Measurements from ENCODE around the gene DCXR. TPM values are rescaled to one million over a fixed set of nuclear protein-coding genes. Genes with fewer than 3 reads are reported as not detected.

Gene DCXR
- total and polyA plus RNA-seq, 2 donors (not counting 3 experiments of a cell fraction or from before 2014, with no cell fraction given), result 93.0 to 178 TPM

DNA sequence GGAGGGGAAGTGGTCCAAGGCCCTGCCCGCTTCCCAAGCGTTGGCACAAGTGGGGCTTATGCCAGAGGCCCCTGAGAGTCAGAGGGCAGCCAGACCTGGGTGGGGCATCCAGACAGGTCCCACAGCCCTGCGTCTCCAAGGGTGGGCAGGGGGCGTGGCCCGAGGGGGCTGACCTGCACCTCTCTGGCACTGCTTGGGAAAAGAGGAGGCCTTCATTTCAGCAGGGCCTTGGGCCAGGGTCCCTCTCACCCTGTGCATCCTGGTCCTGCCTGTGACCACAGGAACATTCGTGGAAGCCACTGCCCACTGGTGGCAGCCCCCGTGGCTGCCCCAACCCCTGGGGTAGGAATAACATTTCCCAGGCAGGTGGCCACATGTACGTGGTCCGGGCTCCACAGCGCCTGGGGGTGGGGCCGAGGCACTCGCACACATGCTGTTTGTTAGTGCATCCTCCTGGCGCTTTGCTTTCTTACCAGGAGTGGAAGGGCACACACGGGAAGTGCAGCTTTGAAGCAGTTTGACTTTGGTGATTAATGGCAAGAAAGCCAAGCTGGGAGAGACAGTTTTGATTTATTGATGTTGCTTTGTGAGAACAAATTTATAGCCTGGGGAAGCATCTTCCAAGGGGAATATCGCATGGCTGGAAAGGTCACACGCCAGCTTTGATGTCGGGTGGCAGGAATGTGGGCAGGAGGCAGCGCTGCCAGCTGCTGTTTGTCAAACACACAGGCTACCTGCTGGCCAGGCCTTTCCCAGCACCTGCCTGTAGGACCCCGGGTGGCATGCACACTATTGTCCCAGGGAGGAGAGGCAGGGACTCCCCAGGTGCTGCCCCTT, 19.1 kb downstream of the DCXR start:
- POLR2A ChIA-PET, result no interaction called here
- no peak overlapping the region for H3K4me3 ChIP-seq (replicated peaks in 1 of 3; ENCODE audit: insufficient read depth in 1 of 3, low read depth in 1 of 3, low read length in 3 of 3)
- no peak overlapping the region for H3K4me2 ChIP-seq (ENCODE audit: insufficient read depth, low read length)
- no peaks in the 10 kb centered on the region for H3K9me1 ChIP-seq (replicated peaks; ENCODE audit: control insufficient read depth, extremely low read depth, insufficient read depth, low read length)
- H3K27ac ChIP-seq (ENCODE audit: insufficient read depth, low read depth, low read length), result no peak overlapping the region
- no peak for DNase-seq (ENCODE audit: low read depth, low spot score)
- no peaks in the 10 kb centered on the region for H4K20me1 ChIP-seq (replicated peaks; ENCODE audit: control insufficient read depth, extremely low read depth, insufficient read depth, low read length)
- H3K79me2 ChIP-seq (ENCODE audit: control insufficient read depth, insufficient read depth, low read length), result peaks cover 5% of the 10 kb centered on the region
- CTCF ChIA-PET, result interaction anchor here (2.6 to 9.1 kb wide), 4 partner anchors 12 to 58 kb away, joined by 8 to 345 read pairs (median 32); partner anchors contain the start of genes NOTUM and RAC3
- H3K4me1 ChIP-seq (ENCODE audit: control insufficient read depth, extremely low read depth, insufficient read depth, low read length), result peaks cover 7% of the 10 kb centered on the region
- H3K9me3 ChIP-seq (replicated peaks; ENCODE audit: control insufficient read depth, insufficient read depth, low read length), result no peaks in the 10 kb centered on the region
- no peak for TF ChIP-seq FOS (IDR thresholded peaks at IDR 0.05; ENCODE audit: borderline replicate concordance, insufficient read depth, low read length)
- no peak for TF ChIP-seq POLR2A (IDR thresholded peaks at IDR 0.05; ENCODE audit: low read depth, low read length)
- TF ChIP-seq MYC (IDR thresholded peaks at IDR 0.05; ENCODE audit: low read depth, low read length), result no peak
- TF ChIP-seq POLR2AphosphoS5 (IDR thresholded peaks at IDR 0.05; ENCODE audit: insufficient read depth, low read depth, low read length), result no peak
- TF ChIP-seq JUN (IDR thresholded peaks at IDR 0.05; ENCODE audit: borderline replicate concordance, insufficient read depth, insufficient read length, low read depth), result no peak
- TF ChIP-seq, protein P1, sequence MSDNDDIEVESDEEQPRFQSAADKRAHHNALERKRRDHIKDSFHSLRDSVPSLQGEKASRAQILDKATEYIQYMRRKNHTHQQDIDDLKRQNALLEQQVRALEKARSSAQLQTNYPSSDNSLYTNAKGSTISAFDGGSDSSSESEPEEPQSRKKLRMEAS (IDR thresholded peaks at IDR 0.05; ENCODE audit: insufficient read depth, insufficient read length), result no peak
- TF ChIP-seq EZH2 (IDR thresholded peaks at IDR 0.05; ENCODE audit: borderline replicate concordance, low read depth, low read length, severe bottlenecking), result no peak
- TF ChIP-seq GATA2 (IDR thresholded peaks at IDR 0.05; ENCODE audit: insufficient read depth, insufficient read length, low read depth, low read length), result no peak
- TF ChIP-seq, protein P2, sequence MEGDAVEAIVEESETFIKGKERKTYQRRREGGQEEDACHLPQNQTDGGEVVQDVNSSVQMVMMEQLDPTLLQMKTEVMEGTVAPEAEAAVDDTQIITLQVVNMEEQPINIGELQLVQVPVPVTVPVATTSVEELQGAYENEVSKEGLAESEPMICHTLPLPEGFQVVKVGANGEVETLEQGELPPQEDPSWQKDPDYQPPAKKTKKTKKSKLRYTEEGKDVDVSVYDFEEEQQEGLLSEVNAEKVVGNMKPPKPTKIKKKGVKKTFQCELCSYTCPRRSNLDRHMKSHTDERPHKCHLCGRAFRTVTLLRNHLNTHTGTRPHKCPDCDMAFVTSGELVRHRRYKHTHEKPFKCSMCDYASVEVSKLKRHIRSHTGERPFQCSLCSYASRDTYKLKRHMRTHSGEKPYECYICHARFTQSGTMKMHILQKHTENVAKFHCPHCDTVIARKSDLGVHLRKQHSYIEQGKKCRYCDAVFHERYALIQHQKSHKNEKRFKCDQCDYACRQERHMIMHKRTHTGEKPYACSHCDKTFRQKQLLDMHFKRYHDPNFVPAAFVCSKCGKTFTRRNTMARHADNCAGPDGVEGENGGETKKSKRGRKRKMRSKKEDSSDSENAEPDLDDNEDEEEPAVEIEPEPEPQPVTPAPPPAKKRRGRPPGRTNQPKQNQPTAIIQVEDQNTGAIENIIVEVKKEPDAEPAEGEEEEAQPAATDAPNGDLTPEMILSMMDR (IDR thresholded peaks at IDR 0.05; ENCODE audit: extremely low read depth in 1 of 2, insufficient read depth in 1 of 2, low read depth in 1 of 2, low read length in 2 of 2), result no peak
- H2AFZ ChIP-seq (ENCODE audit: low read depth, low read length), result no peak overlapping the region
- BruUV-seq (replicated peaks), result no TSS peak
- FAIRE-seq, result no peak
- H3K9ac ChIP-seq (replicated peaks; ENCODE audit: extremely low read depth, insufficient read depth, low read length), result no peak overlapping the region
- H3K36me3 ChIP-seq (ENCODE audit: control insufficient read depth in 2 of 2, extremely low read depth in 1 of 2, insufficient read depth in 2 of 2, low read length in 2 of 2), result no peaks in the 10 kb centered on the region
- intact Hi-C loops (cut with micrococcal nuclease), result no loop called here
- dilution Hi-C loops (cut with MboI; ENCODE audit: extremely low pct_ligation_motif_present, low sequenced_read_pairs), result no loop called here
- no peaks in the 10 kb centered on the region for H3K27me3 ChIP-seq (ENCODE audit: control insufficient read depth in 2 of 2, insufficient read depth in 2 of 2, low read length in 2 of 2)

Data from endothelial cell of umbilical vein (primary cell).